Lower leg skin (tissue), 4 donors: ENCODE results near the gene CPXM2. TPM values are rescaled to one million over a fixed set of nuclear protein-coding genes. Genes with fewer than 3 reads are reported as not detected.

ENCODE experiments used
- DNase-seq, 2 donors: peaks; one replicate each; pipeline ENCODE4 v3.0.0-alpha.2; 2019; ENCODE audit warnings: low spot score in 2 of 2
- H3K4me3 ChIP-seq: fragments of 200-600 bp; sonication (generic); 2 replicates; pipeline ENCODE4 v1.5.1; 2017; ENCODE audit warnings: mild to moderate bottlenecking, low read depth; ENCODE audit not compliant: poor library complexity, severe bottlenecking
- CTCF ChIP-seq, 3 donors: fragments of 450-650 bp; IDR thresholded peaks; one replicate each; pipeline ENCODE4 v1.5.1; 2016; ENCODE audit warnings: antibody characterized with exemption in 3 of 3, mild to moderate bottlenecking in 3 of 3, moderate library complexity in 2 of 3
- POLR2A ChIP-seq, 2 donors: fragments of 450-650 bp; IDR thresholded peaks; one replicate each; pipeline ENCODE4 v1.6.1; 2016 to 2017; ENCODE audit warnings: antibody characterized with exemption in 2 of 2, mild to moderate bottlenecking in 1 of 2, moderate library complexity in 1 of 2
- WGBS, 2 donors: methylation state at CpG; one replicate each; pipeline ENCODE4 v1.1.5; 2018; 5-methylcytosine and 5-hydroxymethylcytosine counted together
- intact Hi-C: fragments of 100-400 bp; cut with DNase I; formaldehyde crosslinking; loops from one replicate; pipeline ENCODE4 v1.15.0; 2023; ENCODE audit warnings: low total_unique reads
- total RNA-seq, 4 donors: library from RNA; depleted of rRNA; stranded (reverse); fragments of >200 nt; gene quantifications; one replicate each; pipeline ENCODE4 v1.1.0, GENCODE V29; 2016

The CPXM2 gene
- total RNA-seq, 4 donors from 2014 or later, result 1.6 to 7.0 (median 4.9) TPM

- WGBS, 2 donors, result 85% methylated on average over 6 of the region's 6 CpGs
- no peak overlapping the region for H3K4me3 ChIP-seq
- intact Hi-C loops, result no loop called here
- DNase-seq, result no peak
- no peak for TF ChIP-seq CTCF (IDR thresholded peaks at IDR 0.05)
- no peak for TF ChIP-seq POLR2A (IDR thresholded peaks at IDR 0.05)
These were observed 55.0 kb downstream of the CPXM2 start for GRCh38 chr10:123836418-123837145.

- WGBS, 2 donors, result 30 to 64% methylated on average over 5 of the region's 5 CpGs
- TF ChIP-seq CTCF (IDR thresholded peaks at IDR 0.05) (no peak), POLR2A (IDR thresholded peaks at IDR 0.05) (no peak)
- intact Hi-C loops, result no loop called here
These were observed 56.0 kb downstream of the CPXM2 start for GRCh38 chr10:123835575-123835974.

GRCh38 chr10:123833170-123833850 lies 58.3 kb downstream of the CPXM2 start:
- intact Hi-C loops, result no loop called here
- no peak overlapping the region for H3K4me3 ChIP-seq
- no peak for TF ChIP-seq CTCF (IDR thresholded peaks at IDR 0.05)
- no peak for TF ChIP-seq POLR2A (IDR thresholded peaks at IDR 0.05)
- 83 to 92% methylated on average over 10 of the region's 10 CpGs for WGBS, 2 donors
- no peak for DNase-seq

More at GRCh38 chr10:123835575-123835974, 56.0 kb downstream of the CPXM2 start:
- DNase-seq, result no peak
- no peak overlapping the region for H3K4me3 ChIP-seq

GRCh38 chr10:123831259-123831658 lies 60.3 kb downstream of the CPXM2 start:
- DNase-seq, result no peak
- intact Hi-C loops, result no loop called here

GRCh38 chr10:123821136-123821535 lies 70.5 kb downstream of the CPXM2 start:
- WGBS, 2 donors, result 79 to 81% methylated on average over 2 of the region's 2 CpGs
- TF ChIP-seq POLR2A (IDR thresholded peaks at IDR 0.05) (no peak), CTCF (IDR thresholded peaks at IDR 0.05) (no peak)
- no peak for DNase-seq
- no peak overlapping the region for H3K4me3 ChIP-seq
- intact Hi-C loops, result no loop called here

More at GRCh38 chr10:123831259-123831658, 60.3 kb downstream of the CPXM2 start:
- no peak overlapping the region for H3K4me3 ChIP-seq
- WGBS, 2 donors, result 68 to 73% methylated on average over 3 of the region's 3 CpGs
- no peak for TF ChIP-seq POLR2A (IDR thresholded peaks at IDR 0.05)
- no peak for TF ChIP-seq CTCF (IDR thresholded peaks at IDR 0.05)
